ENCODE data around the gene PRR14L.

- TF ChIP-seq CTCF (IDR thresholded peaks at IDR 0.05) (no peak), POLR2AphosphoS5 (IDR thresholded peaks at IDR 0.05) (no peak), POLR2A (IDR thresholded peaks at IDR 0.05) (no peak), EP300 (IDR thresholded peaks at IDR 0.05) (no peak)
Measured at GRCh38 chr22:31659246-31659645, 90.7 kb downstream of the PRR14L start.
